Heart left ventricle (tissue), 16 donors: ENCODE measurements around the gene BAG3. TPM values are rescaled to one million over a fixed set of nuclear protein-coding genes. Genes with fewer than 3 reads are reported as not detected.
A peak's percentile ranks its signal among the peaks of the same experiment; 100 is the strongest.
"Not testable (repeated sequence)": the region's sequence is repeated elsewhere in the genome, so short reads cannot be mapped to it uniquely, and the experiment has no call there.

Experiments
- ATAC-seq, 4 donors: fragments of 200-7000 bp; cut with Tn5 transposase; one replicate each; pipeline ENCODE4 v1.9.1; 2020 to 2022; ENCODE audit warnings: moderate library complexity in 4 of 4, mild to moderate bottlenecking in 3 of 4, moderate number of reproducible peaks in 1 of 4
- DNase-seq, 5 donors: peaks; one replicate each; pipeline ENCODE4 v3.0.0-alpha.2; 2020
- H3K27ac ChIP-seq, 12 donors: fragments of 200-600 bp; sonication (generic) in 4 of 12; one replicate each; pipeline versions ENCODE4 v1.5.0 to v1.8.0; 2016 to 2022; ENCODE audit warnings: mild to moderate bottlenecking in 2 of 12
- H3K27me3 ChIP-seq, 9 donors: fragments of 200-600 bp; sonication (generic) in 2 of 9; one replicate each; pipeline versions ENCODE4 v1.5.1 to v1.8.0; 2016 to 2022; ENCODE audit warnings: mild to moderate bottlenecking in 3 of 9
- H3K36me3 ChIP-seq, 9 donors: fragments of 200-600 bp; sonication (generic) in 2 of 9; one replicate each; pipeline versions ENCODE4 v1.5.0 to v1.8.0; 2018 to 2022; ENCODE audit warnings: mild to moderate bottlenecking in 2 of 9
- H3K4me1 ChIP-seq, 12 donors: fragments of 200-600 bp; sonication (generic) in 4 of 12; one replicate each; pipeline versions ENCODE4 v1.5.0 to v1.8.0; 2016 to 2022; ENCODE audit warnings: mild to moderate bottlenecking in 3 of 12
- H3K4me3 ChIP-seq, 12 donors: fragments of 200-600 bp; sonication (generic) in 4 of 12; one replicate each; pipeline versions ENCODE4 v1.5.0 to v1.8.0; 2017 to 2022; ENCODE audit warnings: mild to moderate bottlenecking in 9 of 12, moderate library complexity in 4 of 12
- H3K9me3 ChIP-seq, 12 donors: fragments of 200-600 bp; sonication (generic) in 4 of 12; one replicate each; pipeline versions ENCODE4 v1.5.0 to v1.8.0; 2016 to 2022; ENCODE audit warnings: mild to moderate bottlenecking in 1 of 12
- CTCF ChIP-seq, 12 donors: fragments of 200-600 bp; sonication (generic) in 4 of 12; IDR thresholded peaks; one replicate each; pipeline versions ENCODE4 v1.5.0 to v1.8.0; 2018 to 2022; ENCODE audit warnings: antibody characterized with exemption in 12 of 12, mild to moderate bottlenecking in 5 of 12
- POLR2A ChIP-seq, 2 donors: fragments of 450-650 bp; IDR thresholded peaks; one replicate each; pipeline ENCODE4 v1.6.1; 2017; ENCODE audit warnings: antibody characterized with exemption in 2 of 2, mild to moderate bottlenecking in 2 of 2, moderate library complexity in 2 of 2
- WGBS, 4 donors: extraction: QIAGEN DNeasy Blood & Tissue Kit in 2 of 4; methylation state at CpG; one replicate each; pipeline versions ENCODE4 v1.1.5 to v1.1.7; 2013 to 2018; 5-methylcytosine and 5-hydroxymethylcytosine counted together
- intact Hi-C, 10 donors: fragments of 100-400 bp; cut with DNase I; formaldehyde crosslinking; loops; one replicate each; pipeline versions ENCODE4 v1.11.1 to v1.14.2; 2022
- polyA plus RNA-seq, 2 donors: library from polyadenylated mRNA; stranded (reverse); fragments of 200-250 nt; gene quantifications; one replicate each; pipeline ENCODE4 v1.2.3, GENCODE V29; 2013
- total RNA-seq, 9 donors: library from RNA; depleted of rRNA in 2 of 9; stranded (reverse); fragments of >200 nt in 2 of 9; fragmentation: NEBNext Ultra II Directional in 3 of 9; extraction: Animal tissue kit (Norgen Biotek cat#: 25700) in 3 of 9; gene quantifications; one replicate each; pipeline versions ENCODE4 v1.1.0 to v1.2.4, GENCODE V29; 2016 to 2023
- donor health status: ischemic (EF 13 %, LVEDD 7.1; RV severe dilation, severe dysfunction).
- donor health status: healthy with polysubstance abuse.
- donor health status: DM: no; HTN: yes; CAD: no.
- donor health status: DM: no; HTN: no; CAD: no.
- donor health status: ischemic (EF 25% LVEDD 6.9; RV normal size, moderate dysfunction).
- donor health status: ischemic (EF 25% LVEDD 5.7; RV mildly dilated, moderate dysfunction).
- donor health status: healthy.
- donor health status: DM: yes; HTN: yes; CAD: no.
- donor health status: ischemic (EF 35%, LVEDD 5.7; RV mildly dilated, moderate dysfunction).
- donor health status: nonischemic (EF 11% LVEDD 7.7; RV severe dilation, severe dysfunction).
- donor health status: DM: yes; HTN: yes; CAD: no.
- donor health status: PGD.
- donor health status: ischemic (EF 29% LVEDD 5.4; RV normal size, mild dysfunction).
- donor health status: nonischemic (EF 23%, LVEDD 6.1; RV moderate dilation, normal function).

Gene BAG3
- total and polyA plus RNA-seq, 11 donors: 78.8 to 271 (median 141) TPM

GRCh38 chr10:119613741-119614140, 37.4 kb upstream of the BAG3 start:
- Histone ChIP-seq H3K27ac (no peak overlapping the region), H3K4me3 (no peak overlapping the region), H3K4me1 (peaks cover 0 to 10% (median 0%) of the 10 kb centered on the region in 12 donors), H3K27me3 (no peaks in the 10 kb centered on the region), H3K36me3 (no peaks in the 10 kb centered on the region), H3K9me3 (no peaks in the 10 kb centered on the region)
- intact Hi-C loops: loop anchor here in 3 of 10 donors (5.0 to 10.0 kb wide), 2 partner anchors 241 to 244 kb away; no protein-coding TSS in a partner anchor
- DNase-seq (no peak), ATAC-seq (no peak)
- WGBS, 4 donors: 78 to 81% (median 79%) methylated on average over 6 of the region's 6 CpGs
- no peak for TF ChIP-seq CTCF (IDR thresholded peaks at IDR 0.05)
- TF ChIP-seq POLR2A (IDR thresholded peaks at IDR 0.05): no peak

GRCh38 chr10:119614686-119615085, 36.5 kb upstream of the BAG3 start:
- no peak overlapping the region for H3K27ac ChIP-seq
- H3K9me3 ChIP-seq: no peaks in the 10 kb centered on the region
- 83 to 90% (median 89%) methylated on average over 4 to 5 of the region's 5 CpGs for WGBS, 4 donors
- no peaks in the 10 kb centered on the region for H3K36me3 ChIP-seq
- DNase-seq (no peak), ATAC-seq (no peak)
- TF ChIP-seq CTCF (IDR thresholded peaks at IDR 0.05) (no peak), POLR2A (IDR thresholded peaks at IDR 0.05) (no peak)
- H3K4me1 ChIP-seq: peaks cover 0 to 19% (median 2%) of the 10 kb centered on the region in 12 donors
- intact Hi-C loops: loop anchor here in 5 of 10 donors (5.0 to 10.0 kb wide), 3 partner anchors 38 to 243 kb away; partner anchors contain the start of gene BAG3 (in 2 of the 5)
- no peak overlapping the region for H3K4me3 ChIP-seq
- H3K27me3 ChIP-seq: no peaks in the 10 kb centered on the region

- WGBS, 4 donors: 71 to 77% (median 74%) methylated on average over 13 of the region's 13 CpGs
- H3K9me3 ChIP-seq: no peaks in the 10 kb centered on the region
- no peaks in the 10 kb centered on the region for H3K27me3 ChIP-seq
- intact Hi-C loops: loop anchor here in 3 of 10 donors (5.0 to 10.0 kb wide), 2 partner anchors 35 to 238 kb away; partner anchors contain the start of gene BAG3 (in 2 of the 3)
- H3K4me3 ChIP-seq: no peak overlapping the region
- DNase-seq (peak in 1 of 5 donors; percentile 33), ATAC-seq (peak in 2 of 4 donors; percentile 33 to 64)
- no peak overlapping the region for H3K27ac ChIP-seq
- H3K4me1 ChIP-seq: peaks cover 0 to 28% (median 7%) of the 10 kb centered on the region in 12 donors
- H3K36me3 ChIP-seq: no peaks in the 10 kb centered on the region
- peak in 6 of 12 donors; percentile 7 to 46 (median 24) for TF ChIP-seq CTCF (IDR thresholded peaks at IDR 0.05)
- TF ChIP-seq POLR2A (IDR thresholded peaks at IDR 0.05): no peak
Observed at GRCh38 chr10:119616882-119617570, 34.2 kb upstream of the BAG3 start.

- DNase-seq: peak in 1 of 5 donors; percentile 37
- intact Hi-C loops: loop anchor here in 3 of 10 donors (5.0 to 10.0 kb wide), 2 partner anchors 33 to 236 kb away; partner anchors contain the start of gene BAG3 (in 2 of the 3)
- Histone ChIP-seq H3K9me3 (no peaks in the 10 kb centered on the region), H3K4me1 (peaks cover 0 to 28% (median 7%) of the 10 kb centered on the region in 12 donors), H3K4me3 (peak overlapping the region in 1 of 12 donors; percentile 10), H3K27me3 (no peaks in the 10 kb centered on the region), H3K27ac (peak overlapping the region in 2 of 12 donors; percentile 6 to 22), H3K36me3 (no peaks in the 10 kb centered on the region)
- TF ChIP-seq CTCF (IDR thresholded peaks at IDR 0.05) (no peak), POLR2A (IDR thresholded peaks at IDR 0.05) (no peak)
- ATAC-seq: peak in 2 of 4 donors; percentile 51 to 72
- WGBS, 4 donors: 58 to 69% (median 62%) methylated on average over 2 of the region's 2 CpGs
Observed at GRCh38 chr10:119619215-119619614, 32.0 kb upstream of the BAG3 start.

GRCh38 chr10:119619811-119620210, 31.4 kb upstream of the BAG3 start:
- not testable (repeated sequence) for H3K27me3 ChIP-seq, H3K9me3 ChIP-seq, DNase-seq, H3K27ac ChIP-seq, ATAC-seq, H3K4me3 ChIP-seq, H3K36me3 ChIP-seq
- intact Hi-C loops: loop anchor here in 3 of 10 donors (5.0 to 10.0 kb wide), 2 partner anchors 32 to 235 kb away; partner anchors contain the start of gene BAG3 (in 2 of the 3)
- 91 to 98% (median 95%) methylated on average over 8 of the region's 8 CpGs for WGBS, 4 donors
- H3K4me1 ChIP-seq: peaks cover 0 to 28% (median 7%) of the 10 kb centered on the region in 12 donors
